ENCODE results near the gene TPST2.
A peak's percentile ranks its signal among the peaks of the same experiment; 100 is the strongest.
"Not testable (repeated sequence)": the region's sequence is repeated elsewhere in the genome, so short reads cannot be mapped to it uniquely, and the experiment has no call there.

The TPST2 gene

GRCh38 chr22:26529345-26529744, 60.6 kb downstream of the TPST2 start:
- no peak overlapping the region for H4K12ac ChIP-seq (ENCODE audit: low read depth, low read length)
- peak in 1 of 2 donors; percentile 13 for DNase-seq
- H3K27me3 ChIP-seq (ENCODE audit: insufficient read depth, low read length) = no peaks in the 10 kb centered on the region
- no peak overlapping the region for H2BK12ac ChIP-seq (ENCODE audit: low read length)
- H3K4me1 ChIP-seq (ENCODE audit: control insufficient read depth in 1 of 2, insufficient read depth in 2 of 2, low read length in 2 of 2) = peaks cover 3% of the 10 kb centered on the region in 2 experiments
- no peak overlapping the region for H3K23ac ChIP-seq (ENCODE audit: low read length)
- WGBS (ENCODE audit: extremely low coverage, insufficient coverage, insufficient read length) = no CpG with 5 or more reads among the region's 2 CpGs
- H4K8ac ChIP-seq (ENCODE audit: low read depth, low read length) = no peak overlapping the region
- H2BK5ac ChIP-seq (ENCODE audit: low read depth, low read length, poor library complexity) = no peak overlapping the region
- H2AFZ ChIP-seq (ENCODE audit: insufficient read depth, low read length, poor library complexity) = no peak overlapping the region
- H3K18ac ChIP-seq (ENCODE audit: low read length) = no peak overlapping the region
- no peak overlapping the region for H3K4me2 ChIP-seq (ENCODE audit: low read length)
- H3K9me3 ChIP-seq (ENCODE audit: insufficient read depth, low read depth, low read length) = no peaks in the 10 kb centered on the region
- H3K4me3 ChIP-seq (ENCODE audit: low read depth, low read length) = no peak overlapping the region
- no peak overlapping the region for H3K9ac ChIP-seq (ENCODE audit: low read length)
- no peak overlapping the region for H2AK5ac ChIP-seq (ENCODE audit: low read length)
- no peak overlapping the region for H4K91ac ChIP-seq (ENCODE audit: low read depth, low read length)
- H3K27ac ChIP-seq (ENCODE audit: low read depth, low read length) = no peak overlapping the region
- H3K79me2 ChIP-seq (ENCODE audit: control insufficient read depth, insufficient read depth, low read length, poor library complexity) = no peaks in the 10 kb centered on the region
- H3K14ac ChIP-seq (ENCODE audit: low read length) = no peak overlapping the region
- H3K36me3 ChIP-seq (ENCODE audit: control insufficient read depth in 1 of 2, insufficient read depth in 2 of 2, low read length in 2 of 2) = peaks cover 15 to 22% of the 10 kb centered on the region in 2 experiments
- no peaks in the 10 kb centered on the region for H3K79me1 ChIP-seq (ENCODE audit: low read length)
- no peak overlapping the region for H3K4ac ChIP-seq (ENCODE audit: low read depth, low read length)
- no peak overlapping the region for H2BK120ac ChIP-seq (ENCODE audit: insufficient read depth, low read length, poor library complexity)

DNA sequence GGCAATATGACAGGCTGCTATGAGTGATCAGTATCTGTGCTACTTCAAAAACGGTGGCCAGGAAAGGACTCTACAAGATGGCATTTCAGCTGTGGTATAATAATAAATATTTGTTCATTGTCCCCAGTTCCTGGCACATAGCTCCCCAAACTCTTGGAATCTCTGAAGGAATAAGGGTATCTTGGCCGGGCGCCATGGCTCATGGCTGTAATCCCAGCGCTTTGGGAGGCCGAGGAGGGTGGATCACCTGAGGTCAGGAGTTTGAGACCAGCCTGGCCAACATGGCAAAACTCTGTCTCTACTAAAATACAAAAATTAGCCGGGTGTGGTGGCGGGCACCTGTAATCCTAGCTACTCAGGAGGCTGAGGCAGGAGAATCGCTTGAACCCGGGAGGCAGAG, 61.4 kb downstream of the TPST2 start:
- not testable (repeated sequence) for H3K23ac ChIP-seq (ENCODE audit: low read length); DNase-seq; H4K91ac ChIP-seq (ENCODE audit: low read depth, low read length); H2AFZ ChIP-seq (ENCODE audit: insufficient read depth, low read length, poor library complexity); H3K79me1 ChIP-seq (ENCODE audit: low read length); H3K27me3 ChIP-seq (ENCODE audit: insufficient read depth, low read length); H3K27ac ChIP-seq (ENCODE audit: low read depth, low read length); H3K14ac ChIP-seq (ENCODE audit: low read length); H4K12ac ChIP-seq (ENCODE audit: low read depth, low read length); H3K4me2 ChIP-seq (ENCODE audit: low read length); H3K4ac ChIP-seq (ENCODE audit: low read depth, low read length); H2AK5ac ChIP-seq (ENCODE audit: low read length); H2BK120ac ChIP-seq (ENCODE audit: insufficient read depth, low read length, poor library complexity); H2BK5ac ChIP-seq (ENCODE audit: low read depth, low read length, poor library complexity); H3K79me2 ChIP-seq (ENCODE audit: control insufficient read depth, insufficient read depth, low read length, poor library complexity); H3K9me3 ChIP-seq (ENCODE audit: insufficient read depth, low read depth, low read length); H4K8ac ChIP-seq (ENCODE audit: low read depth, low read length); H3K18ac ChIP-seq (ENCODE audit: low read length); H3K4me3 ChIP-seq (ENCODE audit: low read depth, low read length); H3K4me1 ChIP-seq (ENCODE audit: control insufficient read depth in 1 of 2, insufficient read depth in 2 of 2, low read length in 2 of 2); H3K9ac ChIP-seq (ENCODE audit: low read length); H2BK12ac ChIP-seq (ENCODE audit: low read length)
- no CpG with 5 or more reads among the region's 9 CpGs for WGBS (ENCODE audit: extremely low coverage, insufficient coverage, insufficient read length)
- peaks cover 15 to 22% of the 10 kb centered on the region in 2 experiments for H3K36me3 ChIP-seq (ENCODE audit: control insufficient read depth in 1 of 2, insufficient read depth in 2 of 2, low read length in 2 of 2)

DNA sequence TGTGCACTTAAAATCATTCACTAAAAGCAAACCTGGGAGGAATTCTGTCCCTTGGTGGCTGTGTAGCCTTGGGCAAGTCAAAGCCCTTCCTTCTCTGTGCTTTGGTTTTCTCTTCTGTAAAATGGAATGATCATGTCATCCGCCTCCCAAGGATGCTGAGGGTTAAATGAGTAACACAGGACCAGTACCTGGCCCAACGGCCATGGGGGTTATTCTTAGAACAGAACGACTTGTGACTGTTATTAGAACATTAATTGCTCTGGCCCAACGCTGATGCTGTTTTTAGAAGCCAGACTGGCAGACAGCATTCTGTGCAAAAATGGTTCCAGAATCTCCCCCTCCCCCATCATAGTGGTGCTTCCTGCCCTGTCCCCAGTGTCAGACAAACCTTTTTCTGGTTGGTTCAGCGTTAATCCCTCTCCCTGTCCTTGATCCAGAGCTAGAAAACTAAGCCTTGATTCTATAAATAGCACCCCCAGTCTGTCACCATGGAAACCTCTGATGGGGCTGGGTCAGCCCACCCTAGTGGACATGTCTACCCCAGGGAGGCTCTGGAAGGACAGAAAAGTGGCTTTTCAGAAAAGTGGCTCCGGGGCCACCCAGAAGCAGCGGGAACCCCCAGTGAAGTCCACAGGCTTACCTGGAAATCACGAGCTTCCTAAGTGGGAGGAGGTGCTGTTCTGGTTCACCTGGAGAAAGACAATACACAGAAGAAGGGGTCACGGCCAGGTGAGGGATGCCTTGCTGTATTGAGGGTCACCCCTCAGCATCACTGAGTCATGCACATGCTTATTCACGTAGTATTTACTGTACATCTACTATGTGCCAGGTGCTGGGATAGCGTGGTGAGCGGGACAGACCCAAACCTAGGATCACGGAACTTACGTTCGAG, 62.1 kb downstream of the TPST2 start:
- no peak overlapping the region for H3K4me2 ChIP-seq (ENCODE audit: low read length)
- no peak overlapping the region for H3K4ac ChIP-seq (ENCODE audit: low read depth, low read length)
- H3K4me1 ChIP-seq (ENCODE audit: control insufficient read depth in 1 of 2, insufficient read depth in 2 of 2, low read length in 2 of 2) = no peaks in the 10 kb centered on the region
- H3K9me3 ChIP-seq (ENCODE audit: insufficient read depth, low read depth, low read length) = no peaks in the 10 kb centered on the region
- no peak overlapping the region for H2BK5ac ChIP-seq (ENCODE audit: low read depth, low read length, poor library complexity)
- no peak overlapping the region for H3K18ac ChIP-seq (ENCODE audit: low read length)
- no peak overlapping the region for H3K27ac ChIP-seq (ENCODE audit: low read depth, low read length)
- H3K27me3 ChIP-seq (ENCODE audit: insufficient read depth, low read length) = no peaks in the 10 kb centered on the region
- no peak overlapping the region for H2AK5ac ChIP-seq (ENCODE audit: low read length)
- no peak overlapping the region for H3K9ac ChIP-seq (ENCODE audit: low read length)
- no peaks in the 10 kb centered on the region for H3K79me2 ChIP-seq (ENCODE audit: control insufficient read depth, insufficient read depth, low read length, poor library complexity)
- no peak for DNase-seq
- WGBS (ENCODE audit: extremely low coverage, insufficient coverage, insufficient read length) = no CpG with 5 or more reads among the region's 15 CpGs
- H3K4me3 ChIP-seq (ENCODE audit: low read depth, low read length) = no peak overlapping the region
- H3K23ac ChIP-seq (ENCODE audit: low read length) = no peak overlapping the region
- H2BK120ac ChIP-seq (ENCODE audit: insufficient read depth, low read length, poor library complexity) = no peak overlapping the region
- H4K8ac ChIP-seq (ENCODE audit: low read depth, low read length) = no peak overlapping the region
- H3K36me3 ChIP-seq (ENCODE audit: control insufficient read depth in 1 of 2, insufficient read depth in 2 of 2, low read length in 2 of 2) = peaks cover 15 to 22% of the 10 kb centered on the region in 2 experiments
- H2AFZ ChIP-seq (ENCODE audit: insufficient read depth, low read length, poor library complexity) = no peak overlapping the region
- no peaks in the 10 kb centered on the region for H3K79me1 ChIP-seq (ENCODE audit: low read length)
- no peak overlapping the region for H4K12ac ChIP-seq (ENCODE audit: low read depth, low read length)
- no peak overlapping the region for H2BK12ac ChIP-seq (ENCODE audit: low read length)
- no peak overlapping the region for H3K14ac ChIP-seq (ENCODE audit: low read length)
- H4K91ac ChIP-seq (ENCODE audit: low read depth, low read length) = no peak overlapping the region

GRCh38 chr22:26527167-26527566, 62.8 kb downstream of the TPST2 start:
- H3K9me3 ChIP-seq (ENCODE audit: insufficient read depth, low read depth, low read length) = no peaks in the 10 kb centered on the region
- WGBS (ENCODE audit: extremely low coverage, insufficient coverage, insufficient read length) = no CpG with 5 or more reads among the region's 3 CpGs
- no peak overlapping the region for H3K4ac ChIP-seq (ENCODE audit: low read depth, low read length)
- no peak overlapping the region for H3K9ac ChIP-seq (ENCODE audit: low read length)
- DNase-seq = no peak
- no peak overlapping the region for H3K18ac ChIP-seq (ENCODE audit: low read length)
- no peak overlapping the region for H4K12ac ChIP-seq (ENCODE audit: low read depth, low read length)
- H3K23ac ChIP-seq (ENCODE audit: low read length) = no peak overlapping the region
- H3K36me3 ChIP-seq (ENCODE audit: control insufficient read depth in 1 of 2, insufficient read depth in 2 of 2, low read length in 2 of 2) = peaks cover 15 to 22% of the 10 kb centered on the region in 2 experiments
- no peak overlapping the region for H3K14ac ChIP-seq (ENCODE audit: low read length)
- no peak overlapping the region for H2AK5ac ChIP-seq (ENCODE audit: low read length)
- no peak overlapping the region for H2AFZ ChIP-seq (ENCODE audit: insufficient read depth, low read length, poor library complexity)
- no peaks in the 10 kb centered on the region for H3K79me2 ChIP-seq (ENCODE audit: control insufficient read depth, insufficient read depth, low read length, poor library complexity)
- no peak overlapping the region for H4K8ac ChIP-seq (ENCODE audit: low read depth, low read length)
- H3K27ac ChIP-seq (ENCODE audit: low read depth, low read length) = no peak overlapping the region
- no peaks in the 10 kb centered on the region for H3K79me1 ChIP-seq (ENCODE audit: low read length)
- no peak overlapping the region for H2BK5ac ChIP-seq (ENCODE audit: low read depth, low read length, poor library complexity)
- no peak overlapping the region for H2BK12ac ChIP-seq (ENCODE audit: low read length)
- H3K4me2 ChIP-seq (ENCODE audit: low read length) = no peak overlapping the region
- no peak overlapping the region for H4K91ac ChIP-seq (ENCODE audit: low read depth, low read length)
- H2BK120ac ChIP-seq (ENCODE audit: insufficient read depth, low read length, poor library complexity) = no peak overlapping the region
- no peak overlapping the region for H3K4me3 ChIP-seq (ENCODE audit: low read depth, low read length)
- no peaks in the 10 kb centered on the region for H3K4me1 ChIP-seq (ENCODE audit: control insufficient read depth in 1 of 2, insufficient read depth in 2 of 2, low read length in 2 of 2)
- no peaks in the 10 kb centered on the region for H3K27me3 ChIP-seq (ENCODE audit: insufficient read depth, low read length)

Data from trophoblast cell (in vitro differentiated cells and primary cell).